Ascending aorta (tissue), 2 donors: ENCODE measurements around the gene SERINC3. TPM values are rescaled to one million over a fixed set of nuclear protein-coding genes. Genes with fewer than 3 reads are reported as not detected.

Experiments
- DNase-seq, 2 donors: peaks; one replicate each; pipeline ENCODE4 v3.0.0-alpha.2; 2019; ENCODE audit warnings: low spot score in 2 of 2
- H3K27ac ChIP-seq, 2 donors: fragments of 200-600 bp; sonication (generic); one replicate each; pipeline ENCODE4 v1.5.1; 2016 to 2017; ENCODE audit warnings: mild to moderate bottlenecking in 1 of 2
- H3K27me3 ChIP-seq: fragments of 200-600 bp; sonication (generic); one replicate; pipeline ENCODE4 v1.5.1; 2017
- H3K36me3 ChIP-seq, 2 donors: fragments of 200-600 bp; sonication (generic); one replicate each; pipeline ENCODE4 v1.5.1; 2016
- H3K4me1 ChIP-seq, 2 donors: fragments of 200-600 bp; sonication (generic); one replicate each; pipeline ENCODE4 v1.5.1; 2016 to 2017; ENCODE audit warnings: mild to moderate bottlenecking in 1 of 2
- H3K4me3 ChIP-seq, 2 donors: fragments of 200-600 bp; sonication (generic); one replicate each; pipeline ENCODE4 v1.5.1; 2016 to 2017; ENCODE audit warnings: mild to moderate bottlenecking in 1 of 2
- H3K9me3 ChIP-seq, 2 donors: fragments of 200-600 bp; sonication (generic); one replicate each; pipeline ENCODE4 v1.5.1; 2016
- intact Hi-C: fragments of 100-400 bp; cut with DNase I; formaldehyde crosslinking; loops from one replicate; pipeline ENCODE4 v1.15.1; 2023
- total RNA-seq: library from RNA; depleted of rRNA; stranded (reverse); fragments of >200 nt; gene quantifications from one replicate; pipeline ENCODE4 v1.1.0, GENCODE V29; 2016
- TF ChIP-seq, protein P1 (sequence below), 3 experiments: fragments of 200-600 bp in 2 of 3; fragments of 450-650 bp in 1 of 3; sonication (generic) in 2 of 3; IDR thresholded peaks; one replicate each; pipeline ENCODE4 v1.5.1; 2016 to 2019; ENCODE audit warnings: antibody characterized with exemption in 3 of 3, mild to moderate bottlenecking in 1 of 3, moderate library complexity in 1 of 3

SERINC3 gene
- total RNA-seq, 1 donor from 2014 or later = 78.1 TPM

DNA sequence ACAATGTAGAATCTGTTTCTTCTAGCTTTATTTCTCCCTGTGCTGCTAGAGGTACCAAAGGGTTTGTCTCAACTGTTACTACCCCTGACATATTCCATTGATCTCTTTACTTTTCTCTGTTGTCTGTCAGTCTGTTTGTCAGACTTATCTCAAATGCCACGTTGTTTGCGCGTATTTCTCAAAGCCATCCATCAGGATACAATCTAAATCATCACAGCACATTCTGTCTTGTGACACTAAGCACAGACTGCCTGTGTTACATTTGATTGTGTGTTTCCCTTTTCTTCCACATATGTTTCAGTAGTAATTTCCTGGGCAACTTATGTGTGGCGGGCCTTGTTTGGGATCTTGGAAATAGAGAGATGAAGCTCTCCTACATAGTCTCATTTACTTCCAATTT, 30.2 kb upstream of the SERINC3 start:
- Histone ChIP-seq H3K4me1 (peaks cover 0 to 11% of the 10 kb centered on the region in 2 donors), H3K4me3 (no peak overlapping the region), H3K36me3 (no peaks in the 10 kb centered on the region), H3K27me3 (no peaks in the 10 kb centered on the region), H3K9me3 (no peaks in the 10 kb centered on the region), H3K27ac (no peak overlapping the region)
- no peak for DNase-seq
- intact Hi-C loops = no loop called here
- TF ChIP-seq, protein P1, sequence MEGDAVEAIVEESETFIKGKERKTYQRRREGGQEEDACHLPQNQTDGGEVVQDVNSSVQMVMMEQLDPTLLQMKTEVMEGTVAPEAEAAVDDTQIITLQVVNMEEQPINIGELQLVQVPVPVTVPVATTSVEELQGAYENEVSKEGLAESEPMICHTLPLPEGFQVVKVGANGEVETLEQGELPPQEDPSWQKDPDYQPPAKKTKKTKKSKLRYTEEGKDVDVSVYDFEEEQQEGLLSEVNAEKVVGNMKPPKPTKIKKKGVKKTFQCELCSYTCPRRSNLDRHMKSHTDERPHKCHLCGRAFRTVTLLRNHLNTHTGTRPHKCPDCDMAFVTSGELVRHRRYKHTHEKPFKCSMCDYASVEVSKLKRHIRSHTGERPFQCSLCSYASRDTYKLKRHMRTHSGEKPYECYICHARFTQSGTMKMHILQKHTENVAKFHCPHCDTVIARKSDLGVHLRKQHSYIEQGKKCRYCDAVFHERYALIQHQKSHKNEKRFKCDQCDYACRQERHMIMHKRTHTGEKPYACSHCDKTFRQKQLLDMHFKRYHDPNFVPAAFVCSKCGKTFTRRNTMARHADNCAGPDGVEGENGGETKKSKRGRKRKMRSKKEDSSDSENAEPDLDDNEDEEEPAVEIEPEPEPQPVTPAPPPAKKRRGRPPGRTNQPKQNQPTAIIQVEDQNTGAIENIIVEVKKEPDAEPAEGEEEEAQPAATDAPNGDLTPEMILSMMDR (IDR thresholded peaks at IDR 0.05) = no peak

DNA sequence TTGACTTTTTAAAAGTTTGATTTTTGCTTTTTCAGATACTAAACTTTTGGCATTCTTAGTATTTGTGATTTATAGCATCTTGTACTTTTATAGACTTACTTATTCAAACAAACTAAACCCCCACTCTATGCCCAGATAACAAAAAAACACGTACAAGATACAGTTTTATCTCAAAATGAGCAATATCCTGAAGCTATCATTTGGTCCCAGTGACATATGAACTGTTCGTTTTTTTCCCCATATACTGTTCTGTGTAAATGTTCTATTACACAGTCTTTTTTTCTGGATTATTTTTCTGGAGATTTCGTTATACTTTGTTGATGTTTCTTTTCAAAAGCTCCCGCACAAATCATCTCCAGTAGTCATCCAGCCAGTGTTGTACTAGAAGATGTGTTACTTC, 27.3 kb upstream of the SERINC3 start:
- H3K4me3 ChIP-seq = peak overlapping the region in 1 of 2 donors; percentile 31
- H3K4me1 ChIP-seq = peaks cover 0 to 11% of the 10 kb centered on the region in 2 donors
- H3K27me3 ChIP-seq = no peaks in the 10 kb centered on the region
- H3K9me3 ChIP-seq = no peaks in the 10 kb centered on the region
- DNase-seq = no peak
- H3K36me3 ChIP-seq = no peaks in the 10 kb centered on the region
- TF ChIP-seq, protein P1 (IDR thresholded peaks at IDR 0.05) = no peak
- peak overlapping the region; percentile 2 to 37 for H3K27ac ChIP-seq
- intact Hi-C loops = no loop called here

DNA sequence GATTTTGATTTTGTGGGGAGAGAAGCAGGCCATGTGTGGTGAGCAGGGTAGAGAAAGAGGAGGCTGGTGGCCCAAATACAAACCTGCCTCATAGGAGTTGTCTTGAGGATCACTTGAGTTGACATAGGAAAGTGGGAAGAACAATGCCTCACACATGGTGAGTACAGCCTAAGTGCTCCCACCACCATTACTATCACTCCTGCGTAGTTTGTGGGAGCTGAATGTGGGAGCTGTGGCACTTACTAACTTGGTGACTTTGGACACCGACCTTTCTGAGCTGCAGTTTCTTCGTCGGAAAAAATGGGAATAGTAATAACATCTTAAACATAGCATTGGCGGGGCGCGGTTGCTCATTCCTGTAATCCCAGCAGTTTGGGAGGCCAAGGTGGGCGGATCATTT, 25.5 kb upstream of the SERINC3 start:
- no peak for DNase-seq
- TF ChIP-seq, protein P1 (IDR thresholded peaks at IDR 0.05) = no peak
- H3K27ac ChIP-seq = peak overlapping the region in 1 of 2 donors; percentile 7
- no peaks in the 10 kb centered on the region for H3K9me3 ChIP-seq
- no peaks in the 10 kb centered on the region for H3K36me3 ChIP-seq
- H3K4me1 ChIP-seq = peaks cover 0 to 11% of the 10 kb centered on the region in 2 donors
- H3K27me3 ChIP-seq = no peaks in the 10 kb centered on the region
- intact Hi-C loops = no loop called here
- H3K4me3 ChIP-seq = no peak overlapping the region

DNA sequence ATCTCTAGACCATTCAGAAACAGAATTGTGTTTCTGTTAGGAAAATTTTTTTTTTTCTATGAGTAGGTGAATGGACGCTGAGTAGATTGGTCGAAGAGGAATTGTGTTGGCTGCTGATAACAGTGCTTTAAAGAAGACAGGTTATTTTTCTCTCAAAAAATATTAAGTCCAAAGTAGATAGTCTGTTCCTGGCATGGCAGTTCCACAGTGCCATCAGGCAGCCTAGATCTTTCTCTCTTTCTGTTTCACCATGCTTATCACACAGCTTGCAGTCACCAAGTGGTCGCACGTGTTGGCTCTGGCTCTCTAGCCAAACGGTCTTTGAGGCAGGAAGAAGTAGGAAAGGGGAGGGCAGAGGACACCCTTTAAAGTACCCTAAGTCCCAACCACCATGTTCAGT, 22.4 kb upstream of the SERINC3 start:
- no peak for DNase-seq
- Histone ChIP-seq H3K27me3 (no peaks in the 10 kb centered on the region), H3K27ac (no peak overlapping the region), H3K4me1 (peaks cover 0 to 11% of the 10 kb centered on the region in 2 donors), H3K9me3 (no peaks in the 10 kb centered on the region), H3K36me3 (no peaks in the 10 kb centered on the region), H3K4me3 (no peak overlapping the region)
- intact Hi-C loops = no loop called here
- TF ChIP-seq, protein P1 (IDR thresholded peaks at IDR 0.05) = no peak

DNA sequence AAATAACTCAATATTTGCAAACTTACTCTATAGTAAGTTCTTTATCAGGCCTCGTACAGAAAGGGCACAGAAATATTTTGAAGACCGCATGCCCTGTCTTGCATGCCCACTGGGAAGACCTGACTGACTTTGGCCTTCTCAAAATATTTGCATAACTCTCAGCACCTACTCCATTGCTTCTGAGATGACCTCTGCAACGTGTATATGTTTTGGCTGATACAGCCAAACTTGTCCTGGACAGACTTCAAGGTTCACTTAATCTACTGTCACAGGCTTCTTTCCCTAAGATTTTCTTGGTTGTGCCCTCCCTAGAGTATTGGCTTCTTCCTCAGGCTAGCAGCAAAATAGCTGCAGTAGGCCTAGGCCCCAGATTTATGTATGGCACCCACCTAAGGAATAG, 21.5 kb upstream of the SERINC3 start:
- no peak overlapping the region for H3K27ac ChIP-seq

More for the DNA sequence above, 21.5 kb upstream of the SERINC3 start:
- TF ChIP-seq, protein P1 (IDR thresholded peaks at IDR 0.05) = no peak
- Histone ChIP-seq H3K4me1 (peaks cover 0 to 7% of the 10 kb centered on the region in 2 donors), H3K4me3 (no peak overlapping the region), H3K36me3 (no peaks in the 10 kb centered on the region), H3K9me3 (no peaks in the 10 kb centered on the region), H3K27me3 (no peaks in the 10 kb centered on the region)
- no peak for DNase-seq
- intact Hi-C loops = no loop called here
